MM.1S (cell line): ENCODE results near the gene OTX1.

ENCODE experiments used
- CTCF ChIP-seq: fragments of 300-600 bp; sonication (generic); IDR thresholded peaks from 2 replicates; pipeline ENCODE4 v1.5.1; 2016; ENCODE audit warnings: antibody characterized with exemption, low read length, mixed read lengths
- EZH2 ChIP-seq: fragments of 300-600 bp; sonication (generic); optimal IDR thresholded peaks from 2 replicates; pipeline ENCODE3; 2017; ENCODE audit warnings: low read depth, mild to moderate bottlenecking, antibody characterized with exemption, low read length, mixed read lengths
- EZH2phosphoT487 ChIP-seq: fragments of 300-600 bp; sonication (generic); IDR thresholded peaks from 2 replicates; pipeline ENCODE4 v1.6.1; 2018; ENCODE audit warnings: antibody characterized with exemption, low read length

DNA sequence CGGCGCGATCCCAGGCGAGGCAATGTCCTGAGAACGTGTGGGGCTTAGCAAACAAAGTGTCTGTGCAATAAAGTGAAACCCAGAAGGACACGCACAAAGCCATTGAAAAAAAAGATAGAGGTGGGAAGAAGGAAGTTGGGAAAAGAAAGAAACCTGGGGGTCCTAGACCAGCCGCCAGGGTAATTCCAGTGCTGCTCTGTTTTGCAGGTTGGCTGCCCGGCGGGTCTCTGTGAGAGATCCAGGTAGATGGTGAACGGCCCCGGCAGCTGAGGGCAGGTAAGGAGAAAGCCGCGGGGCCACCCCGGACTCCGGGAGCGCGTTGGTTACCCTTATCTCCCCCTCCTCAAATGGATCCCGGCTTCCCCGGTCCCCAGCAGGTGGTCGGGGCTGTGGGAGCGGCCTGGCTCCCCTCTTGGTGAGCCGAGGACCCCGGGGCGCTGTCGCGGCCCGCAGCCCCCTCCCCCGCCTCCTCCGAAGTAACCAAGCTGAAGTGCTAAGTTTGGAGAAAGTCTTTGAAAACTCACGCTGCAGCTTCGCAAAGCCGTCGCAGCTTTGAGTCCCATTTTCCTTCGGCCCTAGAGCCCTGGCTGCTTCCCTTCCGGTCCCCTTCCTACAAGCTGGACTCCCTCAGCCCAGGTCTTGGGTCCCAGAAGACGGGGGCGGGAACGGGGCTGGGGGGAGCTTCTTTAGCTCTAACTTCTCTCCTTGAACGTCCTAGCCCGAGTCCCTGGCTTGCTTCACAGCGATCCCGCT is 588 bp downstream of the OTX1 start:
- TF ChIP-seq CTCF (no peak), EZH2 (no peak), EZH2phosphoT487 (no peak)
